ENCODE measurements around the gene FYN.

Gene FYN

DNA sequence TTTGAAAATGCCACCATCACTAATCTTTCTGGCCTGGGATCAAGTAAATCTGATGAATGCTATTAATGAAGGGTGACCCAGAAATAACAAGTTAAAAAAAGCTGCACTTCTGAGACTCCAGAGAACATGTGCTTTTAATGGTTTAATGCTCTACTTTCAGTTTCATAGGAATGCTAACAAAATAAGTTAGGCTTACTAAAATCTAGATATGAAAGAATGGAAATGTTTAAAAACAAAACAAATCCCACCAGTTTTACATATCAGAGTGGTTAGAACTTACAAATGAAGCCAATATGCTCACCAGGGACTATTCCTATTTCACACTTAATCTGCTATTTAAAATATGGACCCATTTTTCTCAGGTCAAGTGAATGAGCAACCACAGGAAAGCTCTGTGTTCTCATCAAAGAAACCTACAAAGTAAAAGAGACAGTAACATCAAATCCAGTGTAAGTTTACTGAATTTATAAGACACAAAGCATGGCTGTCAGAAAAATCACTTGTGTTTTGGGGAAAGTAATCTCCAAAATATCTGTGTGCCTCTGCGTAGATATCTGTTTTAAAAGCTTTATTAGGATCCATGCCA is 40.3 kb downstream of the FYN start:
- CTCF ChIA-PET, result interaction anchor here (1.0 kb wide), 1 partner anchor 8 kb away, joined by 5 read pairs; no protein-coding TSS in a partner anchor
- H3K4me1 ChIP-seq (ENCODE audit: control insufficient read depth, insufficient read depth, low read length), result peaks cover 2% of the 10 kb centered on the region; the same call in 1 of the 2 replicates

DNA sequence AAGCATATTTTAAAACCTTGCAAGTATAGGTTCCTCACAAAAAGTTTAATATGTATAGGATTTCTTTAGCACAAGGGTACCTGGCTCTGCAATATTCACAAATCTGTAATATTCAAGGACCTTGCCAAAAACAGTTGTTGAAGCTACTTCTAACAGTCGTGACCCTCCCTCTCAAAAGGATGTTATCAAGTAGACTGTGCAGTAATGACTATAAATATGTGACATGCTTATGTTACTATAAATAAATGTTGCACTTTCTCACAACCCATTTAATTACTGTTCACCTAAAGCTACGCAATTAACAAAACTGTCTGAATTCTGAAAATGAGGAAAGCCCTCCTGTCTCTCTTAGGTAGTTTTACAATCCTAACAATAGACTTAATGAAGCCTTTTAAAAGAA is 41.8 kb downstream of the FYN start:
- TF ChIP-seq SP7 (tag by site-specific recombination; IDR thresholded peaks at IDR 0.05) (peak; percentile 21; the same call in 1 of the 2 replicates), ZNF555 (tag by site-specific recombination; conservative IDR thresholded peaks at IDR 0.05) (no peak)
- CTCF ChIA-PET, result no interaction called here
- POLR2A ChIA-PET, result no interaction called here

More for the DNA sequence above, 40.3 kb downstream of the FYN start:
- Histone ChIP-seq H3K27ac (ENCODE audit: extremely low read depth, low read depth, low read length) (no peak overlapping the region), H3K9me3 (ENCODE audit: control insufficient read depth, insufficient read depth, low read depth, low read length) (no peaks in the 10 kb centered on the region), H3K4me3 (ENCODE audit: low read depth, low read length) (no peak overlapping the region), H3K36me3 (ENCODE audit: control insufficient read depth in 2 of 2, insufficient read depth in 1 of 2, low read length in 2 of 2) (peaks cover 0 to 11% of the 10 kb centered on the region in 2 experiments; a peak in 1 of 3 replicates)
- POLR2A ChIA-PET, result no interaction called here
- TF ChIP-seq GLI2 (tag by site-specific recombination; IDR thresholded peaks at IDR 0.05; ENCODE audit: borderline replicate concordance, low read depth) (no peak), ZEB2 (tag by site-specific recombination; IDR thresholded peaks at IDR 0.05) (no peak), ZNF549 (tag by site-specific recombination; IDR thresholded peaks at IDR 0.05) (no peak), ZNF677 (tag by site-specific recombination; IDR thresholded peaks at IDR 0.05) (no peak), ZNF658 (tag by site-specific recombination; IDR thresholded peaks at IDR 0.05) (no peak), ZNF10 (tag by site-specific recombination; IDR thresholded peaks at IDR 0.05) (no peak)
- TF ChIP-seq, protein P1, sequence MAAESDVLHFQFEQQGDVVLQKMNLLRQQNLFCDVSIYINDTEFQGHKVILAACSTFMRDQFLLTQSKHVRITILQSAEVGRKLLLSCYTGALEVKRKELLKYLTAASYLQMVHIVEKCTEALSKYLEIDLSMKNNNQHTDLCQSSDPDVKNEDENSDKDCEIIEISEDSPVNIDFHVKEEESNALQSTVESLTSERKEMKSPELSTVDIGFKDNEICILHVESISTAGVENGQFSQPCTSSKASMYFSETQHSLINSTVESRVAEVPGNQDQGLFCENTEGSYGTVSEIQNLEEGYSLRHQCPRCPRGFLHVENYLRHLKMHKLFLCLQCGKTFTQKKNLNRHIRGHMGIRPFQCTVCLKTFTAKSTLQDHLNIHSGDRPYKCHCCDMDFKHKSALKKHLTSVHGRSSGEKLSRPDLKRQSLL (tag by site-specific recombination; IDR thresholded peaks at IDR 0.05), result no peak
- TF ChIP-seq, protein P2, sequence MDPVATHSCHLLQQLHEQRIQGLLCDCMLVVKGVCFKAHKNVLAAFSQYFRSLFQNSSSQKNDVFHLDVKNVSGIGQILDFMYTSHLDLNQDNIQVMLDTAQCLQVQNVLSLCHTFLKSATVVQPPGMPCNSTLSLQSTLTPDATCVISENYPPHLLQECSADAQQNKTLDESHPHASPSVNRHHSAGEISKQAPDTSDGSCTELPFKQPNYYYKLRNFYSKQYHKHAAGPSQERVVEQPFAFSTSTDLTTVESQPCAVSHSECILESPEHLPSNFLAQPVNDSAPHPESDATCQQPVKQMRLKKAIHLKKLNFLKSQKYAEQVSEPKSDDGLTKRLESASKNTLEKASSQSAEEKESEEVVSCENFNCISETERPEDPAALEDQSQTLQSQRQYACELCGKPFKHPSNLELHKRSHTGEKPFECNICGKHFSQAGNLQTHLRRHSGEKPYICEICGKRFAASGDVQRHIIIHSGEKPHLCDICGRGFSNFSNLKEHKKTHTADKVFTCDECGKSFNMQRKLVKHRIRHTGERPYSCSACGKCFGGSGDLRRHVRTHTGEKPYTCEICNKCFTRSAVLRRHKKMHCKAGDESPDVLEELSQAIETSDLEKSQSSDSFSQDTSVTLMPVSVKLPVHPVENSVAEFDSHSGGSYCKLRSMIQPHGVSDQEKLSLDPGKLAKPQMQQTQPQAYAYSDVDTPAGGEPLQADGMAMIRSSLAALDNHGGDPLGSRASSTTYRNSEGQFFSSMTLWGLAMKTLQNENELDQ (tag by site-specific recombination; IDR thresholded peaks at IDR 0.05; ENCODE audit: low read depth), result no peak

DNA sequence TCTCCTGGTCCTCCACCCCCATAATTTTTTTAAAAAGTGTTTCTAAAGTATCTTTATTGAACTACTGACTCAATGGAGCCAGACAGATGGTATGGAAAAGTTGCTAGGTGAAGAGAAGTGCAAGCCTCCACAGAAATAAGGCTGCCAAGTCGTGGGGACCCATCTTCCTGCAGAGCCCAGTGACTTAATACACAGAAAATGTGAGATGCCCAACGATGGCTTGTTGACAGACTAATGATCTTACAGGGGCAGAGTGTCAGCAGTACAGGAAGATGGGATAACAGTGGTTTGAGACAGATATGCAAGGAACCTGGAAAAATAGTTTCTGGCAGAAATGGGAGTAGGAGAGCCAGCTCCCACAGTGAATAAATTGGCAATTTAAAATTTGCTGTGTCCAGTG is 43.3 kb downstream of the FYN start:
- H3K4me1 ChIP-seq (ENCODE audit: control insufficient read depth, insufficient read depth, low read length), result peaks cover 2% of the 10 kb centered on the region
- H3K36me3 ChIP-seq (ENCODE audit: control insufficient read depth in 2 of 2, insufficient read depth in 1 of 2, low read length in 2 of 2), result peaks cover 0 to 11% of the 10 kb centered on the region in 2 experiments; a peak in 1 of 3 replicates
- H3K9me3 ChIP-seq (ENCODE audit: control insufficient read depth, insufficient read depth, low read depth, low read length), result no peaks in the 10 kb centered on the region
- POLR2A ChIA-PET, result no interaction called here
- CTCF ChIA-PET, result interaction anchor here (0.9 to 1.9 kb wide), 3 partner anchors 10 to 120 kb away, joined by 3 to 9 read pairs (median 4); no protein-coding TSS in a partner anchor
- TF ChIP-seq EGR2 (tag by site-specific recombination; IDR thresholded peaks at IDR 0.05; ENCODE audit: low read depth) (no peak), ZBTB48 (tag by site-specific recombination; IDR thresholded peaks at IDR 0.05) (no peak), ZNF600 (tag by site-specific recombination; IDR thresholded peaks at IDR 0.05) (0 out of 2 replicates have a peak, but pooled peaks have one; percentile 16), GLIS2 (tag by site-specific recombination; IDR thresholded peaks at IDR 0.05) (no peak), WT1 (tag by site-specific recombination; IDR thresholded peaks at IDR 0.05) (no peak), ZNF23 (tag by site-specific recombination; IDR thresholded peaks at IDR 0.05; ENCODE audit: borderline replicate concordance) (no peak), ZBTB1 (tag by site-specific recombination; IDR thresholded peaks at IDR 0.05) (no peak), RBAK (tag by site-specific recombination; IDR thresholded peaks at IDR 0.05) (no peak)
- TF ChIP-seq, protein P3, sequence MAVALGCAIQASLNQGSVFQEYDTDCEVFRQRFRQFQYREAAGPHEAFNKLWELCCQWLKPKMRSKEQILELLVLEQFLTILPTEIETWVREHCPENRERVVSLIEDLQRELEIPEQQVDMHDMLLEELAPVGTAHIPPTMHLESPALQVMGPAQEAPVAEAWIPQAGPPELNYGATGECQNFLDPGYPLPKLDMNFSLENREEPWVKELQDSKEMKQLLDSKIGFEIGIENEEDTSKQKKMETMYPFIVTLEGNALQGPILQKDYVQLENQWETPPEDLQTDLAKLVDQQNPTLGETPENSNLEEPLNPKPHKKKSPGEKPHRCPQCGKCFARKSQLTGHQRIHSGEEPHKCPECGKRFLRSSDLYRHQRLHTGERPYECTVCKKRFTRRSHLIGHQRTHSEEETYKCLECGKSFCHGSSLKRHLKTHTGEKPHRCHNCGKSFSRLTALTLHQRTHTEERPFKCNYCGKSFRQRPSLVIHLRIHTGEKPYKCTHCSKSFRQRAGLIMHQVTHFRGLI (tag by site-specific recombination; IDR thresholded peaks at IDR 0.05), result peak; percentile 78; the same call in 1 of the 2 replicates
- TF ChIP-seq, protein P4, sequence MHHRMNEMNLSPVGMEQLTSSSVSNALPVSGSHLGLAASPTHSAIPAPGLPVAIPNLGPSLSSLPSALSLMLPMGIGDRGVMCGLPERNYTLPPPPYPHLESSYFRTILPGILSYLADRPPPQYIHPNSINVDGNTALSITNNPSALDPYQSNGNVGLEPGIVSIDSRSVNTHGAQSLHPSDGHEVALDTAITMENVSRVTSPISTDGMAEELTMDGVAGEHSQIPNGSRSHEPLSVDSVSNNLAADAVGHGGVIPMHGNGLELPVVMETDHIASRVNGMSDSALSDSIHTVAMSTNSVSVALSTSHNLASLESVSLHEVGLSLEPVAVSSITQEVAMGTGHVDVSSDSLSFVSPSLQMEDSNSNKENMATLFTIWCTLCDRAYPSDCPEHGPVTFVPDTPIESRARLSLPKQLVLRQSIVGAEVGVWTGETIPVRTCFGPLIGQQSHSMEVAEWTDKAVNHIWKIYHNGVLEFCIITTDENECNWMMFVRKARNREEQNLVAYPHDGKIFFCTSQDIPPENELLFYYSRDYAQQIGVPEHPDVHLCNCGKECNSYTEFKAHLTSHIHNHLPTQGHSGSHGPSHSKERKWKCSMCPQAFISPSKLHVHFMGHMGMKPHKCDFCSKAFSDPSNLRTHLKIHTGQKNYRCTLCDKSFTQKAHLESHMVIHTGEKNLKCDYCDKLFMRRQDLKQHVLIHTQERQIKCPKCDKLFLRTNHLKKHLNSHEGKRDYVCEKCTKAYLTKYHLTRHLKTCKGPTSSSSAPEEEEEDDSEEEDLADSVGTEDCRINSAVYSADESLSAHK (tag by site-specific recombination; IDR thresholded peaks at IDR 0.05), result peak; percentile 47
- no peak overlapping the region for H3K27ac ChIP-seq (ENCODE audit: extremely low read depth, low read depth, low read length)
- no peak overlapping the region for H3K4me3 ChIP-seq (ENCODE audit: low read depth, low read length)

More for the DNA sequence above, 41.8 kb downstream of the FYN start:
- H3K36me3 ChIP-seq (ENCODE audit: control insufficient read depth in 2 of 2, insufficient read depth in 1 of 2, low read length in 2 of 2), result peaks cover 0 to 11% of the 10 kb centered on the region in 2 experiments; a peak in 1 of 3 replicates
- no peak overlapping the region for H3K27ac ChIP-seq (ENCODE audit: extremely low read depth, low read depth, low read length)
- no peaks in the 10 kb centered on the region for H3K9me3 ChIP-seq (ENCODE audit: control insufficient read depth, insufficient read depth, low read depth, low read length)
- peaks cover 2% of the 10 kb centered on the region; the same call in 1 of the 2 replicates for H3K4me1 ChIP-seq (ENCODE audit: control insufficient read depth, insufficient read depth, low read length)
- H3K4me3 ChIP-seq (ENCODE audit: low read depth, low read length), result no peak overlapping the region

Measured in HEK293 (cell line).